ENCODE data around the gene SPSB2.

The SPSB2 gene

DNA sequence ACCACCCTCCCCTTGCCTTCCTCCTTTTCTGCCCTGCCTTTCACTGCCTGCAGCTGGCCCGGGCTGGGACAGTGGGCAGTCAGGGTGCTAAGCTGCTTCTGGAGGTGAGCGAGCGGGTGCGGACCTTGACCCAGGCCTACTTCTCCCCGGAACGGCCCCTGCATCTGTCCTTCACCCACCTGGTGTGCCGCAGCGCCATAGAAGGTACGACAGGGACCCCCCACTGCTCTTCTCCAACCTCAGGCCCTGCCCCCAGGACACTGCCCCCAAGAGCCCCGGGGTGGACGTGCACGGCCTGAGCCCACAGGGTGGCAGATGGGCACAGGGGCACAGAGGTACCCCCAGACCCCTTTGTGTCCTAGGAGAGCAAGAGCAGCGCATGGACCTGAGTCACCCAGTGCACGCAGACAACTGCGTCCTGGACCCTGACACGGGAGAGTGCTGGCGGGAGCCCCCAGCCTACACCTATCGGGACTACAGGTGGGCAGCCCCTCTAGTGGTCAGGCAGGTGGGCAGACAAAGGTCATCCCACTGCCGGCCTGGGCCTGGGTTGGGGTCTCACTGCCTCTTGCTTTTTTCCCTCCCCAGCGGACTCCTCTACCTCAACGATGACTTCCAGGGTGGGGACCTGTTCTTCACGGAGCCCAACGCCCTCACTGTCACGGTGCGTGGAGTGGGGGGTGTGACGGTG lies 35.6 kb downstream of the SPSB2 start:
- FAIRE-seq (no peak), DNase-seq (ENCODE audit: extremely low spot score, insufficient read length, low read depth) (no peak)

DNA sequence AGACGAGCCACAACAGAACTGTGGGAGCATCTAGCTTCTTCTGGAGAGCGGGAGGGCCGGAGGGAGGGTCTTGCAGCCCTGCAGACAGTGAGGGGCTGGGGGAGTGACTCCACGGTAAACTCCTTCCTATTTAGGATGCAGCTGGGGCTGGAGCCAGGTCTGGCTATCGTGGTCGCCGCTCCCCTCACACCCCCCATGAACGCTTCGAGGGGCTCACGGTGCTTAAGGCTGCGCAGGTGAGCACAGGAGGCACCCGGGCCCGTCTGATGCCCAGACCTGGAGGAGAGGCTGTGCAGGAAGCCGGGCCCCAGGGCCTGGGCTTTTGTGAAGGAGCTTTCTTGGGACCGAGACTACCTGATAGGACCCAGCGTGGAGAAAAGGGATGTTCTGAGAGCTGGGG lies 36.3 kb downstream of the SPSB2 start:
- DNase-seq (ENCODE audit: extremely low spot score, insufficient read length, low read depth) (no peak), FAIRE-seq (no peak)

DNA sequence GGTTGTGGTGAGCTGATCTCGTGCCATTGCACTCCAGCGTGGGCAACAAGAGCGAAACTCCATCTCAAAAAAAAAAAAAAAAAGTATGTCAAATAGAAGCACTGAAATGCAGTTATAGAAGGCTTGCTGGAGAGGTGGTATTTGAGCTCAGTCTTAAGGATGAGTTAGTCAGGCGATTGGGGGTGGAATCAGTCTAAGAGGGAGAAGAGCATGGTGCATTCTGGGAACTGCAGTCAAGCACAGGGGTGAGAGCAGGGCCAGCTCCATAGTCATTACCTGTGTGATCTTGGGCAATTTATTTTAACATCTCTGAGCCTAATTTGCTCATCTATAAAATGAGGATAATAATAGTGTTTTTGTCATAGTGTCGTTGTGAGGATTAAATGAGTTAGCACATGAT lies 38.2 kb downstream of the SPSB2 start:
- no peak for FAIRE-seq
- DNase-seq (ENCODE audit: extremely low spot score, insufficient read length, low read depth), result no peak

DNA sequence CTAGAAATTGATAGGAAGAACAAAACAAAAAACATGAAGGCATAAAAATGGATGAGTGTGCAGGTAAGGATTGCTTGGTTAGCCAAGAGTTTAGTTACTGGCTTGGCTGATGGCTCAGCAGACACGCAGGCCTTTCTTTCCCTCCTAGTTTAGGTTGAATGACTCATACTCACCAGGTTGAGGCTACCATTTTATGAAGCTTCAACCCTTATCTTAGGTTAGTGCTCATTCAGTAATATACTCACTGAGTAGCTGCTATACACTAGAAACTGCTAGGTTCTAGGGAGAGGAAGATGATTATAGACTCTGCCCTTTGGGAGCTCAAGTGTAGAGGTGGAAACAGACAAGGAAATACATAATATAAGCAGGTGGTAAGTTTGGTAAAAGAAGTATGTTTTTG lies 38.8 kb downstream of the SPSB2 start:
- DNase-seq (ENCODE audit: extremely low spot score, insufficient read length, low read depth) (no peak), FAIRE-seq (no peak)

DNA sequence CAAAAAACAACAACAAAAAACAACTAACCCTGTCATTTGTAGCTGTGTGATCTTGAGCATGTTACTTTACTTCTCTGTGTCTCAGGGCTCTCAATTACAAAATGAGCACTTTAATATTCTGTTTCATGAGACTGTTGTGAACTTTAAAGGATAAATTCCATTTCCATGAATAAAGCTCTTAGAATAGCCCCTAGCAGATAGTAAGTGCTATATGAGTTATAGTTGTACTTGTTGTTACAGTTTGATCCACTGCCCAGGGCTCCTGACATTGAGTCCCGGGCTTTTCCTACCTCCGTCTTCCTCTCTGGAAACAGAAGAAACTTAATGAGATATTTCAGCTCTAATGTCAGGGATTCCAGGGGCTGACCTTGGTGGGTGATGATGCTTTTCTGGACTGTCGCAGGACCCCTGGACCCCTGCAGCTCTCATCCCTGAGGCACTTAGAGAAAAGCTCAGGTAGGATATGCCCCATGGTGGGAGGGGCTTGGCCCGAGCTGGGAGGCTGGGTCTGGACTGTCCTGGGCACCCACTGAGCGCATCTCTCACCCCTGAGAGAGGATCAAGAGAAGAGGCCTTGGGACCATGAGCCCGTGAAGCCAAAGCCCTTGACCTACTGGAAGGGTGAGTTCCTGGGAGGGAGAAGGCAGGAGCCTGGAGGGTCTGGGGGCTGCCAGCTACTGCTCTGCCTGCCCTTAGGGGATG lies 39.8 kb downstream of the SPSB2 start:
- FAIRE-seq (no peak), DNase-seq (ENCODE audit: extremely low spot score, insufficient read length, low read depth) (no peak)

DNA sequence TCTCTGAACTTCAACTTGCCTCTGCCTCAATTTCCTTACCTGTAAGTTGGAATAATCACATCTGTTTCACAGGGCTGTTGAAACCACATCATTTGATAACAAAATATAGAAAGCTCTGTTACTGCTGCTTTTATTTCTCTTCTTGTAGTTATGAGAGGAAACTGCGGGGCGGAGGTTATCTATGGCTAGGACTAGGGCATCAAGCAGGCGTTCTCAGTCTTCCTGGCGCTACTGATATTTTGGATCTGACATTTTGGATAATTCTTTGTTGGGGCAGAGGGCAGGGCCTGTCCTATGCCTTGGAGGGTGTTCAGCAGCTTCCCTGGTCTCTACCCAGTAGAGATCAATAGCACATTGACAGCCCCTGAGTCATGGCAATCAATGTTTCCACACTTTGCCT lies 41.0 kb downstream of the SPSB2 start:
- DNase-seq (ENCODE audit: extremely low spot score, insufficient read length, low read depth) (no peak), FAIRE-seq (no peak)

DNA sequence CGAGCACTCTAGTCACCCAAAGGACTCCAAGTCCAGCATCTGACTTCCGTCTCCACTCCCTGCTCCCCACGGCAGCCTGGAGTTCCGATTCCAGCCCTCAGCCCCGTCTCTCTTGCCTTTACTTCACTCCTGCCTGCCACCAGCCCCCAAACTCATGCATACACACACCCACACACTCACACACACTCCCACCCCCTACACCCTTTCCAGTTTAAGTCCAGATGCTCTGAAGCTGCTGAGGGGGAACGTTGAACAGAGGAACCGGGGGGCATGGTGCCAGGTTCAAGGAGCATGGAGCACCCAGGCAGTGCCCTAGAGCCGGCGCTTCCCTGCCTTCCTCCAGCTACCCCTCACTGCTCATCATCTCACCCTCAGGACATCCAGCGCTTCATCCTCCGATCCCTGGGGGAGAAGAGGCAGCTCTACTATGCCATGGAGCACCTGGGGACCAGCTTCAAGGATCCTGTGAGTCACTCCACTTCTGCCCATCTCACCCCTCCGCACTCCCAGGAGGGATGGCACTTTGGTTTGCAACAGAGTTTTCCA lies 41.6 kb downstream of the SPSB2 start:
- no peak for DNase-seq (ENCODE audit: extremely low spot score, insufficient read length, low read depth)
- no peak for FAIRE-seq

DNA sequence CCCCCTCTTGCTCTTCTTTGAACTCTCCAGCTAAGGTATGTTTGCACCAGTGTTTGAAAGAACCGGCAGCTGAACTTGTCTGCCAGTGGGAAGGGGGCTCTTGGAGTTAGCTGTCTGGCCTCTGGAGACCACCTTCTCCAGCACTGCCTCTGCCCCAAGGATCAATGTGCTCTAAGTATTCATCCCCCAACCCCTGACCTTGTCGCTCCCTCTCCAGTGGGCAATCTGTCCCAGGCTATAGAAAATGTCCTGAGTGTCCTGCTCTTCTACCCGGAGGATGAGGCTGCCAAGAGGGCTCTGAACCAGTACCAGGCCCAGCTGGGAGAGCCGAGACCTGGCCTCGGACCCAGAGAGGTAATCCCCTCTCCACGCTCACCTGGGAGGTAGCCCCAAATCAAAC lies 42.1 kb downstream of the SPSB2 start:
- FAIRE-seq (no peak), DNase-seq (ENCODE audit: extremely low spot score, insufficient read length, low read depth) (no peak)

DNA sequence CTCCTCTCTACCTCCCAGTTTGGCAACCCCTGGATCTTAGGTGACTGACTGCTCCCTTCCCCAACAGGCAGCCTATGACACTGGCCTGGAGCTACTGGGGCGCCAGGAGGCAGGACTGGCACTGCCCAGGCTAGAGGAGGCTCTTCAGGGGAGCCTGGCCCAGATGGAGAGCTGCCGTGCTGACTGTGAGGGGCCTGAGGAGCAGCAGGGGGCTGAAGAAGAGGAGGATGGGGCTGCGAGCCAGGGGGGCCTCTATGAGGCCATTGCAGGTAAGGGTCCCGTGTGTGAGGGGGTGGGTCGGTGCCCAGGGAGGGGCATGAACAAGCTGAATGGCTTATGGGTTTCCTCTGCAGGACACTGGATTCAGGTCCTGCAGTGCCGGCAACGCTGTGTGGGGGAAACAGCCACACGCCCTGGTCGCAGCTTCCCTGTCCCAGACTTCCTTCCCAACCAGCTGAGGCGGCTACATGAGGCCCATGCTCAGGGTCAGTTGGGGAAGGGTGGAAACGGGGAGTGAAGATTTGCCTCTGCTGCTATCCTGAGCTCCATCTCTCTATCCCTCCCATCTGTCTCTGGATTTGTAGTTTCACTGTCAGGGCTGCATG lies 42.7 kb downstream of the SPSB2 start:
- DNase-seq (ENCODE audit: extremely low spot score, insufficient read length, low read depth) (no peak), FAIRE-seq (no peak)

DNA sequence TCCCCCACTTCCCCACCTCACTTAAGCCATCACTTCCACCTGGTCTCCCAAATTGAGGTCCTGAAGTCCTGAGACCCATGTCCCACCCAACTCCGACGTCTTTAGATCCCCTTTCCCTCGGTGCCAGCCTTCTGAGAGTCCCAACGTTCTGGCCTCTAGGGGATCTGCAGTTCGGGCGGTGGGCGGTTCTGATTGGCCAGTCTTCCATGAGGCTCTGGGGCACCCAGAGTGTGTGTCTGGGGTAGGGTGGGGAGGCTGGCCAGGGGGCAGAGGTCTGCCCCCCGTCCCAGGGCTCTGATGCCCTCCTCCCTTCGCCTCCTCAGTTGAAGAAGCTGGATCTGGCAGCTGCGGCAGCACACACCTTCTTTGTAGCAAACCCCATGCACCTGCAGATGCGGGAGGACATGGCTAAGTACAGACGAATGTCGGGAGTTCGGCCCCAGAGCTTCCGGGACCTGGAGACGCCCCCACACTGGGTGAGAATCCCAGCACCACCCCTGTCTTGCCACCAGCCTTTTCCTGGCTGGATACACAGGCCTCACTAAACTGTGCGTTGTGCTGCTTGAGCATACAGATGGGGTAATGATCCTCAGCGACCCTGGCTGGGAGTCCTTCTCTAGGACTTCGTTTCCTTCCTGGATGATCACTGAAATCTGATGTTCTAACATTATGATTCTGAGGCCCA lies 43.4 kb downstream of the SPSB2 start:
- FAIRE-seq (no peak), DNase-seq (ENCODE audit: extremely low spot score, insufficient read length, low read depth) (no peak)

DNA sequence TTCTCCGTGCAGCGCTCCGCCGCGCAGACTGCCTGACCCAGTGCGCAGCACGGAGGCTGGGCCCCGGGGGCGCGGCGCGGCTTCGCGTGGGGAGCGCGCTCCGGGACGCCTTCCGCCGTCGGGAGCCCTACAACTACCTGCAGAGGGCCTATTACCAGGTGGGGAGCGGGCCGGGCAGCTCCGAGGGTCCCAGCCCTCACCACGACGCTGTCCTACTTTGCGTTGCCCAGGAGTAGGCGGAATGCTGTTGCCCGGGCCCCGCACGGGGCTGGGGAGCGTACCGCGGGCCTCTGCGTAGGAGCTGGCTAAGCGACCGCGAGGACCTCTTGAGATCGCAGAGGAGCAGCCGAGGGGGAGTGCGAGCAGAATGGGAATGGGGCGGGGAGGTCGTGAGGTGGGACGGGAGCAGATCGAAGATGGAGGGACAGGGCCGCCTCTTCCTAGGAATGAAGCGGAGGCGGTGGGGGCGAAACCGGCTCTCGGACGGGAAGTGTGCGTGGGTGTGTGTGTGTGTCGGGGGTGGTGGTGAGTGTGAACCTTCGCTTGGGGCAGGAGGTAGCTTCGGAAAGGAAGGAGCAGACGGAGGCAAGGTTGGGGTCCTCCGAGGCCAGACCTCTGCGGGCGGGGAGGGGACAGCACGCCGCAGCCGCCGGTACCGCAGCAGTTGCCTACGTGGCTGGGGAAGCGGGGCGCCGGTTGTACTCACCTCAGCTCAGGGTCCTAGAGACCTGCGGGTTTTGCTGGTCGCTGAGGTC lies 44.1 kb downstream of the SPSB2 start:
- FAIRE-seq, result no peak
- DNase-seq (ENCODE audit: extremely low spot score, insufficient read length, low read depth), result no peak

DNA sequence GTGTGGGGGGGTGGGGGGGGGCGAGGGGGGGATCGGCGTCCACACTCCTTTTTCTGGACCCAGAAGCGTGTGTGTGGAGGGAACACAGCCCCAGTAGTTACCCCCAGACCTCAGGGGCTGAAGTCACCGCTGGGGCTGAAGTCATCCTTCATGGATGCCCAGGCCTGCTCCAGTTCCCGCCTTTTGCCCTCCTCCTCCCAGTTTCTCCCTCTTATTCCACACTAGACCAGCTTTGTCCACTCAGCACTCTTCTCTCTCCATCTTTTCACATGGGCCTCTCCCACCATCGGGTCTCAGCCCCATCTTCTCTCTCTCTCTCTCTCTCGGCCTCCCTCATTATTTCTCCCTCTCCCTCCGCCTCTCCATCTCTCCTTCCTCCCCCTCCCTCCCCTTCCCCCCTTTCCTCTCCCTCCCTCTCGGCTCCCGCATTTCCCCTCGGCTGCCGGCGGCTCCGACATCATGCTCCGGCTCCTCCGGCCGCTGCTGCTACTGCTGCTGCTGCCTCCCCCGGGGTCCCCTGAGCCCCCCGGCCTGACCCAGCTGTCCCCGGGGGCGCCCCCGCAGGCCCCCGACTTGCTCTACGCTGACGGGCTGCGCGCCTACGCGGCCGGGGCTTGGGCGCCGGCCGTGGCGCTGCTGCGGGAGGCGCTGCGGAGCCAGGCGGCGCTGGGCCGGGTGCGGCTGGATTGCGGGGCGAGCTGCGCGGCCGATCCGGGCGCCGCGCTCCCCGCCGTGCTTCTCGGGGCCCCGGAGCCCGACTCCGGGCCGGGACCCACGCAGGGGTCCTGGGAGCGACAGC lies 44.9 kb downstream of the SPSB2 start, which contains the start of gene P3H3:
Gene P3H3, plus strand, starts transcription at position 426 of the 799 bp plus-strand sequence. Its CDS starts 34 bp downstream, at position 460.
- FAIRE-seq, result no peak
- DNase-seq (ENCODE audit: extremely low spot score, insufficient read length, low read depth), result no peak

DNA sequence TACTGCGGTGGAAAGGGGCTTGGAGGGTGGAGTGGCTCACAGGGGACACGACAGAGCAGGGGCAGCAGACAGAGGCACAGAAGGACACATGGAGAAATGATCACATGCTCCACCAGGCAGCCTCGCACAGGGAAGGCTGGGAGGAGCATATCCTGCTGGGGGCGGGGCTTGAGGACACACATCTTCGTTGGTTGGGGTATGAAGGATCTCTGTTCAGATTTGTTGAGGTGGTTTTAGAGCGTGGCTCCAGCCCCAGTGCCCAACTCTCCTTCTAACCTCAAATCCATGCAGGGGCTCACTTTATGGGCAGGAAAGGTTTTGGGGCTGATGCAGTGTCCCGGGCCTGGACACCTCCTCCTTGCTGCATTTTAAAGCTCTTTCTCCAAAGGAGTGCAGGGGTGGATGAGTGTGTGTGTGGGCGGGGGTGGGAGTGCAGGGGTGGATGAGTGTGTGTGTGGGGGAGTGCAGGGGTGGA lies 45.6 kb downstream of the SPSB2 start:
- DNase-seq (ENCODE audit: extremely low spot score, insufficient read length, low read depth) (no peak), FAIRE-seq (no peak)

DNA sequence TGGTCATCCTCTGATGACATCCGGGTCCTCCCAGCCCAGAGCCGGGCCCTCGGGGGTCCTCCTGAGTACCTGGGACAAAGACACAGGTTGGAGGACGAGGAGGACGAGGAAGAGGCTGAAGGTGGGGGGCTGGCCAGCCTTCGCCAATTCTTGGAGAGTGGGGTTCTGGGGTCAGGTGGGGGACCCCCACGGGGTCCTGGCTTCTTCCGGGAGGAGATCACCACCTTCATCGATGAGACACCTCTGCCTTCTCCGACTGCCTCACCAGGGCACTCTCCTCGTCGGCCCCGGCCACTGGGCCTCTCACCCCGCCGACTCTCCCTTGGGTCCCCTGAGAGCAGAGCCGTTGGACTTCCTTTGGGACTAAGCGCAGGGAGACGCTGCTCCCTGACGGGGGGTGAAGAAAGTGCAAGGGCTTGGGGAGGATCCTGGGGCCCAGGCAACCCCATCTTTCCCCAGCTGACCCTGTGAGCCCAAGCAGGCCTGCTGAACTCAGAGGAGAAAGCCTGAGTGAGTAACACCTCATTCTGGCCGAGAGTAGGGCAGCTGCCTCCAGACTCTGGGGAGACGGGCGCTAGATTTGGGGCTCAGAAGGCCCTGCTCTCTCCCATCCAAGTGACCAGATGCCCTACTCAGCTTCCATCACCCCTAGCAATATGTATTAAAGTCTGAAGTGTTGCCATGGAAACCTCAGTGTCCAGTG lies 46.2 kb downstream of the SPSB2 start:
- no peak for FAIRE-seq

DNA sequence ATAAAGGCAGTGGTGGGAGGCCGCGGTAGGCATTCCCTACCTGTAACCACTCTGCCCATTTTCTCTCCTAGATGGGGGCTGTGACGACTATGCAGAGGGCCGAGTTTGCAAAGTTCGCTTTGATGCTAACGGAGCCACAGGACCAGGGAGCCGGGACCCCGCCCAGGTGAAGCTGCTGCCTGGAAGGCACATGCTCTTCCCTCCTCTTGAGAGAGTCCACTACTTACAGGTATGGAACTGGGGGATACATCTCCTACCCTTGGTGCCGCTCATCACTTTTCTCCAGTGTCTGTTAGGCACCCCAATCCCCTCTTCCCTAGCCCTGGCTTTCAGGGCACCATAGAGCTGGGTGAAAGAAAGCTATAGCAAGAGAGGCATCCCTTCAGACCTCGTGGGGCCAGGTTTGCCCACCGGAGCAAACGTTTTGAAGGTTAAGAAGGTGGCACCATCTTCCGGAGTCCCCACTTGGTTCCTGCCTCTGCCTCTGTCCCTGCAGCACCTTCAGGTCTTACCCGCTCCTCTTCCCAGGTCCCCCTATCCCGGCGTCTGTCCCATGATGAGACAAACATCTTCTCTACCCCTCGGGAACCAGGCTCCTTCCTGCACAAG lies 46.9 kb downstream of the SPSB2 start:
- FAIRE-seq, result no peak
- DNase-seq (ENCODE audit: extremely low spot score, insufficient read length, low read depth), result no peak

More for the DNA sequence above, 46.2 kb downstream of the SPSB2 start:
- DNase-seq (ENCODE audit: extremely low spot score, insufficient read length, low read depth), result no peak

DNA sequence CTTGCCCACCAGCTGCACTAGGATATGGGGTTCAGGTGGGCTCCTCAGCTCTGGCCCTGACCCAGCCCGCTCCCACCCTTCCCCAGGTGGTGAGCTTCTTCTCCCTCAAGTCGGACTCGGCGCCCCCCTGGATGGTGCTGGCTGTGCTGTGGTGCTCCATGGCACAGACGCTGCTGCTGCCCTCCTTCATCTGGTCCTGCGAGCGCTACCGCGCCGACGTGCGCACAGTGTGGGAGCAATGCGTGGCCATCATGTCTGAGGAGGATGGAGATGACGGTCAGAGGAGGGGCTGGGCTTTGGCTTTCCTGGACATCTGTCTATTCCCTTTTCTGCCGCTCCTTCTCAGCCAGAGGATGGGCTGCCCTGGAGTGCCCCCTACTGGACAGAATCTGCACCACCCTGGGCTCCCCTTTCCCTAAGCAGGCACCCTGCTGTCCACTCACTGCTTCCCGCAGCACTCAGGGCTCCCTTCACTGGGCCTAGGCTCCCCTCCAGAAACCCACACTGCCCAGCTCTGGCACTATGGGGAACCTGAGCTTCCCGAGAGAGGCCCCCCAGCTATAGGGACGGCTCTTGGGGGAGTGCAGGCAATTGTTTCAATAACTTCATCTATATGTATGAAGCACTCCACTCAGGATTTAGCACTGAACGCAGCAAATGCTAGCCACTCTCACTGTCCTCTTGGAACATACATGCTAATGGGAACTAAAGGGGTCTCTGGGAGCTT lies 47.5 kb downstream of the SPSB2 start:
- DNase-seq (ENCODE audit: extremely low spot score, insufficient read length, low read depth), result peak; percentile 82
- FAIRE-seq, result peak; percentile 83

DNA sequence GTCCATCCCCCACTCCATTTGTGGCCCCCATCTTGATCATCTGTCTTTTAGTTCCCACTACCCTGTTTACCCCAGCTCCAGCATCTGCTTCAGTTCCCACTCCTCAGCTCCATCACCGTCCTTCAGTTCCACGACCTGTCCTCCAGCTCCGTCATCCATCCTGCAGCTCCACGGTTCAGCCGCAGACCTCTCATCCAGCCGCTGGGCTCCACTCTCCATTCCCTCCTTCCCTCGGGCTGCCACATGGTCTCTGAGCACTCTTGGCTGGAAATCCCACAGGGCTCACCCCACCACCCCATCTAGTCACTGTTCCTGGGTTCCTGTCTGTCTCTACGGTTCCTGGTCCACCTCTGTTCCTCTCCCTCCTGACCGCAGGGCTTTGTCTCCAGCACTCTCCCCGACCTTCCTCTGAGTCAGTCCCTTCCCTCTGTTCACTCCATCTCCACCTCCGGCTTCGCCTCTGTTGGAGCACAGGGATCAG lies 48.2 kb downstream of the SPSB2 start:
- no peak for DNase-seq (ENCODE audit: extremely low spot score, insufficient read length, low read depth)
- FAIRE-seq, result no peak
